ENCODE results near the gene PTGER1. TPM values are rescaled to one million over a fixed set of nuclear protein-coding genes. Genes with fewer than 3 reads are reported as not detected.
A peak's percentile ranks its signal among the peaks of the same experiment; 100 is the strongest.

PTGER1 gene
- total and polyA plus RNA-seq, 9 of the 15 experiments (the other 6 are each of a cell fraction or from before 2014, with no cell fraction given) = 0.06 to 0.36 (median 0.31) TPM; not detected in 5

DNA sequence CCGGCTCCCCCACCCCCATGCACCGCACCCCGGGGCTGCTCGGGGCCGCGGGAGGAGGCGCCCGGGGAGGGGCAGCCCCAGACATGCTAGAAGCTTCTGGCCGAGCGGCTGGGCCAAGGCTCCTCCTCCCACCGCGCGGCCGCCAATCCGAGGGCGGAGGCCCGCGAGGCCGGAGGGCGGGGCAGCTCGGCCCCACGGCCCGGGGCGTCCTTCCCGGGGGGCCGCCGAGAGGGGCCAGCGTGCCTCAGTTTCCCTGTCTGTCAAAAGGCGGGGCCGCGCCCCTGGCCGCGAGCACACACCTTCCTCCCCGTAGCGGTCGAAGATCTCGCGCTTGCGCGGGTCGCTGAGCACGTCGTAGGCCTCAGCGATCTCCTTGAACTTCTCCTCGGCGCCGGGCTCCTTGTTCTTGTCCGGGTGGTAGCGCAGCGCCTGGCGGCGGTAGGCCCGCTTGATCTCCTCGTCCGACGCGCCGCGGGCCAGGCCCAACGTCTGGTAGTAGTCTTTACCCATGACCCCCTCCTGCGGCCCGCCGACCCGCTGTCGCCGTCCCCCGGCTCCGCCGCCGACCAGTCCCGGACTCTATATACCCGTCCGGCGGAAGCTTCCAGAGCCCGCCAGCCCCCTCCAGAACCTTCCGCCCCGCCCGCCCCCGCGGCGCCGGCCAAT lies 42.8 kb upstream of the PTGER1 start, which contains the start of gene DNAJB1:
Gene DNAJB1, minus strand, starts transcription at position 558 of the 666 bp plus-strand sequence. Its CDS starts 48 bp downstream, at position 510.
- peak within 1 kb of the TSS; percentile 98 for H3K4me3 ChIP-seq
- peak within 1 kb of the TSS; percentile 96 to 100 for H3K9ac ChIP-seq (ENCODE audit: insufficient read depth in 1 of 2, low read depth in 2 of 2, low read length in 2 of 2)
- no peaks in the 10 kb centered on the region for H3K9me3 ChIP-seq (replicated peaks; ENCODE audit: control insufficient read depth, insufficient read depth, low read depth, low read length)
- peaks cover 26% of the 10 kb centered on the region for H4K20me1 ChIP-seq (replicated peaks; ENCODE audit: control insufficient read depth, insufficient read depth, low read length)
- TSS peak; percentile 57 for BruUV-seq (replicated peaks)
- H3K79me2 ChIP-seq (ENCODE audit: control insufficient read depth, insufficient read depth, low read length) = peaks cover 45% of the 10 kb centered on the region
- H3K4me1 ChIP-seq (replicated peaks in 1 of 2; ENCODE audit: control insufficient read depth in 2 of 2, insufficient read depth in 2 of 2, low read length in 2 of 2) = peaks cover 54 to 55% of the 10 kb centered on the region in 2 experiments
- no peaks in the 10 kb centered on the region for H3K27me3 ChIP-seq (ENCODE audit: control insufficient read depth in 2 of 2, insufficient read depth in 2 of 2, low read length in 2 of 2)
- peak; percentile 86 for ATAC-seq
- H3K4me2 ChIP-seq (ENCODE audit: insufficient read depth, low read length) = peak within 1 kb of the TSS; percentile 99
- H3K36me3 ChIP-seq (ENCODE audit: control insufficient read depth, insufficient read depth, low read length) = peaks cover 38% of the 10 kb centered on the region
- under 1% methylated on average over 49 of the region's 82 CpGs for WGBS (ENCODE audit: insufficient coverage, low coverage, missing lambda C conversion rate)
- peak; percentile 85 to 89 (median 88) for DNase-seq (ENCODE audit: extremely low read depth in 1 of 4, low spot score in 3 of 4)
- in situ Hi-C loops (cut with MboI) (no loop called here), intact Hi-C loops (cut with micrococcal nuclease) (loop anchor here (5.0 kb wide), 1 partner anchor 34 kb away; no protein-coding TSS in a partner anchor)
- POLR2A ChIA-PET = interaction anchor here (0.6 to 6.3 kb wide), 21 partner anchors 9 to 406 kb away, joined by 3 to 70 read pairs (median 4); partner anchors contain the start of gene NDUFB7
- peak within 1 kb of the TSS; percentile 99 for H3K27ac ChIP-seq (ENCODE audit: extremely low read depth, low read depth, low read length)
- H3K9me1 ChIP-seq (ENCODE audit: control insufficient read depth, insufficient read depth, low read length) = no peaks in the 10 kb centered on the region
- peak within 1 kb of the TSS; percentile 85 for H2AFZ ChIP-seq (ENCODE audit: low read depth, low read length)
- FAIRE-seq = no peak
- CTCF ChIA-PET (ENCODE audit: low intra/inter-chr PET ratio) = interaction anchor here (1.1 kb wide), 1 partner anchor 19 kb away, joined by 3 read pairs; no protein-coding TSS in a partner anchor
- TF ChIP-seq SMAD2 (IDR thresholded peaks at IDR 0.05; ENCODE audit: low read depth, low read length) (no peak), ETV6 (IDR thresholded peaks at IDR 0.05; ENCODE audit: borderline replicate concordance in 1 of 2, low read depth in 2 of 2, low read length in 1 of 2) (no peak), ETV6 (CRISPR knock-in tag; IDR thresholded peaks at IDR 0.05; ENCODE audit: borderline replicate concordance) (no peak), POLR2A (conservative IDR thresholded peaks at IDR 0.05) (peak; percentile 98), ZNF668 (CRISPR knock-in tag; IDR thresholded peaks at IDR 0.05) (no peak), ZBTB8A (IDR thresholded peaks at IDR 0.05; ENCODE audit: partially characterized antibody) (no peak), ZNF41 (CRISPR knock-in tag; conservative IDR thresholded peaks at IDR 0.05) (no peak)
- TF ChIP-seq, protein P1, sequence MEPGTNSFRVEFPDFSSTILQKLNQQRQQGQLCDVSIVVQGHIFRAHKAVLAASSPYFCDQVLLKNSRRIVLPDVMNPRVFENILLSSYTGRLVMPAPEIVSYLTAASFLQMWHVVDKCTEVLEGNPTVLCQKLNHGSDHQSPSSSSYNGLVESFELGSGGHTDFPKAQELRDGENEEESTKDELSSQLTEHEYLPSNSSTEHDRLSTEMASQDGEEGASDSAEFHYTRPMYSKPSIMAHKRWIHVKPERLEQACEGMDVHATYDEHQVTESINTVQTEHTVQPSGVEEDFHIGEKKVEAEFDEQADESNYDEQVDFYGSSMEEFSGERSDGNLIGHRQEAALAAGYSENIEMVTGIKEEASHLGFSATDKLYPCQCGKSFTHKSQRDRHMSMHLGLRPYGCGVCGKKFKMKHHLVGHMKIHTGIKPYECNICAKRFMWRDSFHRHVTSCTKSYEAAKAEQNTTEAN (CRISPR knock-in tag; IDR thresholded peaks at IDR 0.05) = no peak
- TF ChIP-seq, protein P2, sequence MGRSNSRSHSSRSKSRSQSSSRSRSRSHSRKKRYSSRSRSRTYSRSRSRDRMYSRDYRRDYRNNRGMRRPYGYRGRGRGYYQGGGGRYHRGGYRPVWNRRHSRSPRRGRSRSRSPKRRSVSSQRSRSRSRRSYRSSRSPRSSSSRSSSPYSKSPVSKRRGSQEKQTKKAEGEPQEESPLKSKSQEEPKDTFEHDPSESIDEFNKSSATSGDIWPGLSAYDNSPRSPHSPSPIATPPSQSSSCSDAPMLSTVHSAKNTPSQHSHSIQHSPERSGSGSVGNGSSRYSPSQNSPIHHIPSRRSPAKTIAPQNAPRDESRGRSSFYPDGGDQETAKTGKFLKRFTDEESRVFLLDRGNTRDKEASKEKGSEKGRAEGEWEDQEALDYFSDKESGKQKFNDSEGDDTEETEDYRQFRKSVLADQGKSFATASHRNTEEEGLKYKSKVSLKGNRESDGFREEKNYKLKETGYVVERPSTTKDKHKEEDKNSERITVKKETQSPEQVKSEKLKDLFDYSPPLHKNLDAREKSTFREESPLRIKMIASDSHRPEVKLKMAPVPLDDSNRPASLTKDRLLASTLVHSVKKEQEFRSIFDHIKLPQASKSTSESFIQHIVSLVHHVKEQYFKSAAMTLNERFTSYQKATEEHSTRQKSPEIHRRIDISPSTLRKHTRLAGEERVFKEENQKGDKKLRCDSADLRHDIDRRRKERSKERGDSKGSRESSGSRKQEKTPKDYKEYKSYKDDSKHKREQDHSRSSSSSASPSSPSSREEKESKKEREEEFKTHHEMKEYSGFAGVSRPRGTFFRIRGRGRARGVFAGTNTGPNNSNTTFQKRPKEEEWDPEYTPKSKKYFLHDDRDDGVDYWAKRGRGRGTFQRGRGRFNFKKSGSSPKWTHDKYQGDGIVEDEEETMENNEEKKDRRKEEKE (IDR thresholded peaks at IDR 0.05; ENCODE audit: borderline replicate concordance in 1 of 2, control insufficient read depth in 1 of 2, low read depth in 2 of 2, low read length in 1 of 2) = no peak
- TF ChIP-seq, protein P3, sequence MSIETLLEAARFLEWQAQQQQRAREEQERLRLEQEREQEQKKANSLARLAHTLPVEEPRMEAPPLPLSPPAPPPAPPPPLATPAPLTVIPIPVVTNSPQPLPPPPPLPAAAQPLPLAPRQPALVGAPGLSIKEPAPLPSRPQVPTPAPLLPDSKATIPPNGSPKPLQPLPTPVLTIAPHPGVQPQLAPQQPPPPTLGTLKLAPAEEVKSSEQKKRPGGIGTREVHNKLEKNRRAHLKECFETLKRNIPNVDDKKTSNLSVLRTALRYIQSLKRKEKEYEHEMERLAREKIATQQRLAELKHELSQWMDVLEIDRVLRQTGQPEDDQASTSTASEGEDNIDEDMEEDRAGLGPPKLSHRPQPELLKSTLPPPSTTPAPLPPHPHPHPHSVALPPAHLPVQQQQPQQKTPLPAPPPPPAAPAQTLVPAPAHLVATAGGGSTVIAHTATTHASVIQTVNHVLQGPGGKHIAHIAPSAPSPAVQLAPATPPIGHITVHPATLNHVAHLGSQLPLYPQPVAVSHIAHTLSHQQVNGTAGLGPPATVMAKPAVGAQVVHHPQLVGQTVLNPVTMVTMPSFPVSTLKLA (conservative IDR thresholded peaks at IDR 0.05) = peak; percentile 15 to 79; a peak in 2 of 4 replicates
